Activated T-helper 9 cell treated with anti-CD3 and anti-CD28 coated beads, Interleukin-2, amount 50 U/mL, for 16 hours (primary cell): Measurements from ENCODE around the gene ZFAND3.
A peak's percentile ranks its signal among the peaks of the same experiment; 100 is the strongest.
"Not testable (repeated sequence)": the region's sequence is repeated elsewhere in the genome, so short reads cannot be mapped to it uniquely, and the experiment has no call there.

Source experiments
- DNase-seq: peaks from one replicate; pipeline ENCODE4 v3.0.0-alpha.2; 2020; ENCODE audit warnings: low read depth

ZFAND3 gene

GRCh38 chr6:37972994-37973757, 153.6 kb downstream of the ZFAND3 start:
- DNase-seq, result no peak

GRCh38 chr6:37974381-37974780, 154.9 kb downstream of the ZFAND3 start:
- DNase-seq, result no peak

GRCh38 chr6:37974943-37975342, 155.4 kb downstream of the ZFAND3 start:
- no peak for DNase-seq

GRCh38 chr6:37977715-37978114, 158.2 kb downstream of the ZFAND3 start:
- DNase-seq, result no peak

- DNase-seq, result no peak
Observed at GRCh38 chr6:37979392-37980221, 160.1 kb downstream of the ZFAND3 start.

GRCh38 chr6:37980222-37980595, 160.7 kb downstream of the ZFAND3 start:
- DNase-seq, result no peak

GRCh38 chr6:37981626-37982025, 162.1 kb downstream of the ZFAND3 start:
- DNase-seq, result no peak

- no peak for DNase-seq
Observed at GRCh38 chr6:37982317-37982716, 162.8 kb downstream of the ZFAND3 start.

GRCh38 chr6:37983720-37984501, 164.4 kb downstream of the ZFAND3 start:
- DNase-seq, result no peak

- no peak for DNase-seq
Observed at GRCh38 chr6:37984578-37984977, 165.1 kb downstream of the ZFAND3 start.

- peak; percentile 10 for DNase-seq
Observed at GRCh38 chr6:37985355-37985754, 165.8 kb downstream of the ZFAND3 start.

- DNase-seq, result no peak
Observed at GRCh38 chr6:37987018-37987417, 167.5 kb downstream of the ZFAND3 start.

GRCh38 chr6:37987559-37987958, 168.0 kb downstream of the ZFAND3 start:
- no peak for DNase-seq

GRCh38 chr6:37988127-37988526, 168.6 kb downstream of the ZFAND3 start:
- no peak for DNase-seq

- DNase-seq, result no peak
Observed at GRCh38 chr6:37988696-37989095, 169.2 kb downstream of the ZFAND3 start.

GRCh38 chr6:37990762-37991525, 171.4 kb downstream of the ZFAND3 start:
- no peak for DNase-seq

GRCh38 chr6:37992749-37993148, 173.2 kb downstream of the ZFAND3 start:
- no peak for DNase-seq

- DNase-seq, result not testable (repeated sequence)
Observed at GRCh38 chr6:37993194-37993593, 173.7 kb downstream of the ZFAND3 start.

- DNase-seq, result no peak
Observed at GRCh38 chr6:37993596-37993995, 174.1 kb downstream of the ZFAND3 start.

GRCh38 chr6:37994223-37994622, 174.7 kb downstream of the ZFAND3 start:
- no peak for DNase-seq

- no peak for DNase-seq
Observed at GRCh38 chr6:37998366-37998765, 178.8 kb downstream of the ZFAND3 start.

- no peak for DNase-seq
Observed at GRCh38 chr6:38001386-38001785, 181.9 kb downstream of the ZFAND3 start.
